Activated CD4-positive, alpha-beta T cell treated with anti-CD3 and anti-CD28 coated beads for 48 hours (primary cell): ENCODE data around the gene DIABLO.
"Not testable (repeated sequence)": the region's sequence is repeated elsewhere in the genome, so short reads cannot be mapped to it uniquely, and the experiment has no call there.

ENCODE experiments used
- DNase-seq: peaks from one replicate; pipeline ENCODE4 v3.0.0-alpha.2; 2020

The DIABLO gene

DNA sequence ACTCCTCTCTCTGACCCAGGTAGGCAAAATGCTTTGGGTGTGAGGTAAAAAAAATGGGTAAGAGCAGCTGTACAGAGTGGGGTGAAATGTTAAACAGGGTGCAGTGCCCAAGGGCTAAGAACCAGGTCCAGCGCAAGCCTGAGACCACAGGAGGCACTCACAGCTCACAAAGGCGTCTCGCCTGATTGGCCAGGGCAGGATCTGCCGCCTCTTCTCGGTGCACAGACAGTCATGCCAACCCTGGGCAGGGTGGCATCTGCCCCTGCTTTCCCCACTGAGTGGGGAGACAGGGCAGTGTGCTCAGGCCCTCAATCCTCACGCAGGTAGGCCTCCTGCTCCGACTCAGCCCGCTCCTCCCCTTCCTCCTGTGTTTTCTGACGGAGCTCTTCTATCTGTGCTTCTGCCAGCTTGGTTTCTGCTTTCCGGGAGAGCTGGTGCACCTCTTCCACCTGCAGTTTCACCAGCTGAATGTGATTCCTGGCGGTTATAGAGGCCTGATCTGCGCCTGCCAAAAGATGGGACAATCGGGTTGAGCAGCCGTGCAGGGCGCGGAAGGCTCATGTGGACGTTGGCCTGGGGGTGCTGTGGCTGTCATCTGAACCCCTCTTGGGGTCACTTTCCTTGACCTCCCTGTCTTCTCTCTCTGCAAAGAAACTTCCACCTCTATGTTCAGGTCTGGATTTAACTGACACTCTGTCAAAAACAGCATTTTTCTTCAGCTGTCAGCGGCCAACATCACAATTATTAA, 17.6 kb downstream of the DIABLO start:
- no peak for DNase-seq

GRCh38 chr12:122207391-122207790, 18.5 kb downstream of the DIABLO start:
- no peak for DNase-seq

GRCh38 chr12:122206976-122207375, 18.9 kb downstream of the DIABLO start:
- no peak for DNase-seq

- DNase-seq, result no peak
Observed at GRCh38 chr12:122206111-122206881, 19.6 kb downstream of the DIABLO start.

GRCh38 chr12:122205053-122205925, 20.6 kb downstream of the DIABLO start:
- no peak for DNase-seq

DNA sequence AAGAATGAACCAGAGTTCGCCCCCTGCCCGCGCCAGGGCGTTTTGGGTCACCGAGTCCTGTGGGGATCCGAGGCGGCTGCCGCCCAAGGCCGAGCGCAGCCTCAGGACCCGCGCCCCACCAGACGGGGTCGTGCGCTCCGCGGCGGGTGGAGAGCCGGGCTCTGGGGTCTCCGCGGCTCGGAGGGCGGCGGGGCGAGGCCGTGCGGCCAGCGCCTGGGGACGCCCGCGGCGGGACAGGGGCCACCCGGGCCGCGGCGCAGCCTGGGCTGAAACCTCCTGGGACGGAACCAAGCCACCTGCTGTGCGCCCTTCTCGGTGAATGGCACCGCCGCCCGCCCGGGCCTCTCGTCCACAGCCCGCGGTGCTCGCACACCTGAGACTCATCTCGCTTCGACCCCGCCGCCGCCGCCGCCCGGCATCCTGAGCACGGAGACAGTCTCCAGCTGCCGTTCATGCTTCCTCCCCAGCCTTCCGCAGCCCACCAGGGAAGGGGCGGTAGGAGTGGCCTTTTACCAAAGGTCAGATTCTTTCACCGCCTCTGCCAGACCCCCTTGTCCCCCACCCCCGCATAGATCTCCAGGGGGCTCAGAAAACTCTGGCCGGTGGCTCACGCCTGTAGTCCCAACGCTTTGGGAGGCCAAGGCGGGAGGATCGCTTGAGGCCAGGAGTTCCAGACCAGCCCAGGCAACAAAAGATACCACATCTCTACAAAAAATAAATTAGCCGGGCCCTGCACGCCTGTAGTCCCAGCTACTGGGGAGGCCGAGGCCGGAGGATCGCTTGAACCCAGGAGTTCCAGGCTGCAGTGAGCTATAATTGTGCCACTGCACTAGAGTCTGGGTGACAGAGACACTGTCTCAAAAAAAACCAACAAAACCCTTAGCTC, 21.4 kb downstream of the DIABLO start:
- DNase-seq, result peak; percentile 44

DNA sequence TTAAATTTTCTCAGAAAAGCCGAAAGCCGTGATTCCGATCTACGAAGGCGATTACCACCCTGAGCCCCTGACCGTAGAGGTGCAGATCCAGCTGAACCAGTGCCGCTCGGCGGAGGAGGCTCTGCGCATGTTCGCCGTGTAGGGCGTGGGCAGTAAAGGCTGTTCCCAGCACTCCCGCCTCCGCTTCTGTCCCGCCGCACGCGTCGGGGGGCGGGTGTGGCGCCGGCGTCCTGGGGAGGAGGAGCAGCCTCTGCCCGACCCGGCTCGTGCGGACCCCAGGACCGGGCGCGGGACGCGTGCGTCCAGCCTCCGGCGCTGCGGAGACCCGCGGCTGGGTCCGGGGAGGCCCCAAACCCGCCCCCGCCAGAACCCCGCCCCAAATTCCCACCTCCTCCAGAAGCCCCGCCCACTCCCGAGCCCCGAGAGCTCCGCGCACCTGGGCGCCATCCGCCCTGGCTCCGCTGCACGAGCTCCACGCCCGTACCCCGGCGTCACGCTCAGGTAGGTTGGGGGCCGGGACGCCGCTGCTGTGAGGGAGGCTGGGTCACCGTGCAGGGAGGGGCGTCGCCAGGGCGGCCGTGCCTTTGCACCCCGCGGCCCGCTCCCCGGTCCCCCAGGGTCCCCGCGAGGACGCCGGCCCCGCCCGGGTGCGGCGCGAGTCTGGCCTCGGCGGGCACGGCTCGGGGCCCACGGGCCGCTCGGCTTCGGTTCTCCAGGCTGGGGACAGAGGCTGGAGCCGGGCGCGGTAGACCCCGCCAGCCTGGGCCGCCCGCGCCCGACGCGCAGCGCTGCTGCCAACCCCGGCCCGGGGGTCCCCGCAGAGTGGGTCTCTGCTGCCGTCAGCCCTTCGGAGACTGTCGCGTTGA, 22.3 kb downstream of the DIABLO start, which contains the start of gene B3GNT4:
Gene B3GNT4 (plus strand): TSS at position 409 of the 866 bp plus-strand sequence. CDS start 910 bp downstream, outside the sequence.
- peak; percentile 72 for DNase-seq

DNA sequence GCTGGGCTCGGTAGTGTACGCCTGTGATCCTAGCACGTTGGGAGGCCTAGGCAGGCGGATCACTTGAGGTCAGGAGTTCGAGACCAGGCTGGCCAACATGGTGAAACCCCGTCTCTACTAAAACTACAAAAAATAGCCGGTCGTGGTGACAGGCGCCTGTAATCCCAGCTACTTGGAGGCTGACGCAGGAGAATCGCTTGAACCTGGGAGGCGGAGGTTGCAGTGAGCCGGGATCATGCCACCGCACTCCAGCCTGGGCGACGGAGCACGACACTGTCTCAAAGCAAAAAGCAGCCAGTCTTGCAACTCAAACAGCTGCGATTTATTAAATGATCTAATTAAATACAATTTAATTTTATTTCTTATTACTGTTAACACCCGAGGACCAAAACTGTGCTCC, 23.0 kb downstream of the DIABLO start:
- DNase-seq, result not testable (repeated sequence)

- DNase-seq, result no peak
Observed at GRCh38 chr12:122202017-122202416, 23.8 kb downstream of the DIABLO start.

- no peak for DNase-seq
Observed at GRCh38 chr12:122201381-122201780, 24.5 kb downstream of the DIABLO start.

GRCh38 chr12:122200541-122201175, 25.2 kb downstream of the DIABLO start:
- no peak for DNase-seq

DNA sequence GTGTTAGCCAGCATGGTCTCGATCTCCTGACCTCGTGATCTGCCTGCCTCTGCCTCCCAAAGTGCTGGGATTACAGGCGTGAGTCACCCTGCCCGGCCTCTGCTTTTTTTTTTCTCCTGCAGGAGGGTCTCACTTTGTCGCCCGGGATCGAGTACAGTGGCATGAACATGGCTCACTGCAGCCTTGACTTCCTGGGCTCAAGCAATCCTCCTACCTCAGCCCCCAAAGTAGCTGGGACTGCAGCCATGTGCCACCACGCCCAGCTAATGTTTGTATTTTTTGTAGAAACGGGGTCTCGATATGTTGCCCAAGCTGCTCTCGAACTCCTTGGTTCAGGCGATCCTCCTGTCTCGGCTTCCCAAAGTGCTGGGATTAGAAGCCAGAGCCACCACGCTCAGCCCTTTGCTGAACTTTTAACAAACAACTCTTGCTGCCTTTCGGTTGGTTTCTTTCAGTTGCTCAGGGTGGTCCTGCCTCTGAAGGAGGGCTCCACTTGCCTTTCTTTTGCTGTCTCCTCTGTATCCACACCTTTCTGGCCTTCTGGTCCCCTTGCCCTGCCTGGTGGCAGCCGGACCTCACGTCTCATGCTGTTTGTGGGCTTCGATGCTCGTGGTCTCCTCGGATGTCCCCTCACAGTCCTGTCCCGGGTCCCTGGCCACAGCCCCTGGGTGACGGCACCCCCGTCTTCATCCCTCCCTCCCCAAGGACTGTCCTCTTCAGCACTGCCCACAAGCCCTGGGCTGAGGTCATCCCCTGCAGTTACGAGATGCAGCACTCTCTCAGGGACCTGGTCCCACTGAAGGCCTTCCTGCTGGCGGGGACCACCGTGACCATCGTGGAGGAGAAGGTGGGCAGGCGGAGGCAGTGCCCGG, 26.1 kb downstream of the DIABLO start:
- no peak for DNase-seq

DNA sequence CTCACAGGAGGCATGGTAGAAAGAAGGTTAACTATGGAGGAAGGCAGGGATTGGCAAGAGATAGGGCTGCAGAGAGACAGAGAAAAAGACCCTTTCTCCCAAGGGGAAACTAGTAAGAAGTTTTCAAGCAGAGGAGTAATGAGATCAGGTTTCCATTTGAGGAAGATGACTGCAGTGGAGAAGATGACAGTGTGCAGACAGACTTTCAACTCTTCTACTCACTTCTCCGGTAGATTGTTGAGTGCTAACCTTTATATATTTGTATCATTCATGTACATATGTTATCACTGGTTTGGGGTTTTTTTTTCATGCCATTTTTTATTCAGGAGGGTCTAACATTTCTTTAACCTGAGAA, 28.3 kb downstream of the DIABLO start:
- no peak for DNase-seq

DNA sequence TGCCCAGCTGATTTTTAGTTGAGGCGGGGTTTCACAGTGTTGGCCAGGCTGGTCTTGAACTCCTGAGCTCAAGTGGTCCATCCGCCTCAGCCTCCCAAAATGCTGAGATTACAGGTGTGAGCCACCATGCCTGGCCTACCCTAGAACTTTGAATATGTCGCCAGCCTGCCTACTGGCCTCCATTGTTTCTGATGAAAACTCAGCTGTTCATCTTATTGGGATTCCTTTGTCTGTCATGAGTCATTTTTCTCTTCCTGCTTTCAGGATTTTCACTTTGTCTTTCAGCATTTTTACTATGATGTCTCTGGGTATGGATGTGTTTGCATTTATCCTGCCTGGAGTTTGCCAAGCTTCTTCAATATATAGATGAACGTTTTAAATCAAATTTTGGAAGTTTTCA, 30.4 kb downstream of the DIABLO start:
- no peak for DNase-seq

GRCh38 chr12:122194804-122195203, 31.0 kb downstream of the DIABLO start:
- DNase-seq, result no peak

DNA sequence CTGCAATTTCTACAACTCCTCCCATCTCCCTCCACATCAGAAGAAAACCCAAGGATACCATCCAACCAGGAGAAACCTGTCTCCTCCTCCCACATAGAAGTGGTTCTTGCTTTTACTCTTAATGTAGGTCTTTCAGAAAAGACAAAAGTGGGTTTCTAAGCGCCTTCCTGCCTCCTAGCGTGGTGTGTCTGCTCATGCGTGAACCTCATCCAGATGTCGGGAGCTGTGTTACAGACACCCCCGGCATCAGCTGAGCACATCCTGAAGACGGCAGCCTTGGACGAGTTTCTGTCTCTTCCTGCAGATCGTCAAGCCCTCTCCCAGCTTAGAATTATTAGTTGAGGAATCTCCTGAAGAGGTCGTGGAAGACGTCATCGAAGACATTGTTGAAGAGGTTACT, 33.4 kb downstream of the DIABLO start:
- no peak for DNase-seq

DNA sequence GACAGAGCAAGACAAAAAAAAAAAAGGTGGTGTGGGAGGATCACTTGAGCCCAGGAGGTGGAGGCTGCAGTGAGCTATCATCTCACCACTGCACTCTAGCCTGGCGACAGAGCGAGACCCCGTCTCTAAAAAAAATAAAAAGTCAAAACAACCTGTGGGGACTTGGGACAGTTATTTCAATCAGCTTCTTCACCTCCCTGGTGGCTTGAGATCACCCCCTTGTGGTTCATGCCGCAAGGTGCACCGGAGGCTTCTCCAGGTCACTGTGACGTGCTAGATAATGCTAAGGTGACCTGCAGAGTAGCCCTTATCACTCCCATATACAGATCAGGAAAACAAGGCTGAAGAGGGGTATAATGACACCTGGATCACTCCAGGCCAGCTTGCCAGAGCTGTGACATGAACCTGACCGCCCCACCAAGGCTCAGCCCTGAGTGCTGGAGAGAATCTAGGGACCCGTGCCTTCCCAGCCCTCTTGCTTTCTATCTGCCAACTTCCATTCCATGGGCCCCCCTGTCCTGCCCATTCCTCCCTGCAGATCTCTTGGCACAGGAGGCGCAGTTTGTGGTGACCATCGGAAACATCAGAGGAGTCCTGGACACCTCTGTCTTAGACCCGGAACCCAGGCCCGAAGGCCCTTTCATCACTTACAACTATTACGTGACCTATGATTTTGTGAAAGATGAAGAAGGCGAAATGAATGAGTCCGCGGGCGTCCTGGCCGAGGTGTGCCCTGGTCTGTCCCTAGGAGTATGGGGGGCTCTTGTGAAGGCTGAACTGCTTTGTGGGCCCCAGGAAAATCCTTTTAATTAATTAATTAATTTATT, 34.8 kb downstream of the DIABLO start:
- peak; percentile 85 for DNase-seq

DNA sequence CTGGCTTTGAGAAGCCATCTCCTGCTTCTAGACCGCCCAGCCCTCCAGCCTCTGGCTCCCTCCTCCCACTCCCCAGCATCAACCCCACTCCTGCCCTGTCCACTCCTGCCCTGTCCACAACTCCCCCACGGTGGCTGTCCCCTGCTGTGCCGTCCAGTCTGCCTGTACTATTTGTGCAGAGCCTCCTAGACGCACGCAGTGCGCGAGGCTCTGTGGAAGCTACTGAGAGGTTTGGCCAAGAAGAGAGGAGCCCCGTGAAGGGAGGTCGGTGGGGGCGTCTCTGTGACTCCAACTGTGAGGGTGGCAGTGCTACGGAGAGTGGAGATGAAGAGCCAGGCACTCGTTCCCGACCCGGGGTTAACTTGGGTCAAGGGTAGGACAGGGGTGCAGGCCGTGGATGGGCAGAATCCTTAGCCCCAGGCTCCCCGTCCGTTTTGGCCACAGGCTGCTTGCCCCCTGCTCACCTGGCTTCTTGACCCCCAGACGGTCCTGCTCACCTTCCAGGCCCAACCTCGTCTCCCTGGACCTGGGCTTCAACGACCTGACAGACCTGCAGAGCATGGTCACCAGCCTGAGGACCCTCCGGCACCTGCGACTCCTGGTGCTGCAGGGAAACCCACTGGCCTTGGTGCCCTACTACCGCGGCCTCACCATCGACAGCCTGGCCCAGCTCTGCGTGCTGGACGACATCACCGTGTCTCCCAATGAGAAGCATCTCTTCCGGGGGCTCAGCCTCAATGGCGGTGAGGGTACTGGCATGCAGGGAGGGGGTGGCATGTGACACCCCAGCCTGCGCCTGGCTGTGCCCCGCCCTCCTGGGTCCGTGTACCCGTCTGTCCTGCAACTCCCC, 36.0 kb downstream of the DIABLO start:
- DNase-seq, result no peak
